Suprapubic skin (tissue), 4 donors: ENCODE results near the gene C6orf118.

Experiments used
- POLR2A ChIP-seq, 2 donors: fragments of 450-650 bp; IDR thresholded peaks; one replicate each; pipeline ENCODE4 v1.6.1; 2017; ENCODE audit warnings: antibody characterized with exemption in 2 of 2, mild to moderate bottlenecking in 2 of 2, moderate library complexity in 2 of 2
- POLR2AphosphoS5 ChIP-seq, 3 donors: sonication (generic); formaldehyde crosslinking; IDR thresholded peaks; one replicate each; pipeline ENCODE4 v1.6.1; 2017; ENCODE audit warnings: antibody characterized with exemption in 3 of 3

DNA sequence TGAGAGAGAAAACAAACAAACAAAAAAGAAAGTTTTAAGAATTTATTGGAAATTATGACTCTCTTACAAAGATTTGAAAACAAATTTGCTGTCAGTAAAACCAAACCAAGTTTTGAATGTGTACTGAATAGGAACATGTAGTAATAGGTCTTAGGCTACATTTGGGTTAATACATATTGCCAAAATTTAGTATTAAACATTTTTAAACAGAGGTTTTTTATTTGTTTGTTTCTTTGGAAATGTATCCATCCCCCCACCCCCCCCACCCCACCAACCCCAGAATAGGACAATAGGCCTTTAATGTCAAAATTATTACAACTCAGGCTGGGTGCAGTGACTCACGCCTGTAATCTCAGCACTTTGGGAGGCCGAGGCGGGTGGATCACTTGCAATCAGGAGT lies 2.5 kb downstream of the C6orf118 start:
- TF ChIP-seq POLR2AphosphoS5 (IDR thresholded peaks at IDR 0.05), result no peak
- TF ChIP-seq POLR2A (IDR thresholded peaks at IDR 0.05), result no peak
